Lower leg skin (tissue), 4 donors: ENCODE results near the gene SLC8A1. TPM values are rescaled to one million over a fixed set of nuclear protein-coding genes. Genes with fewer than 3 reads are reported as not detected.

ENCODE experiments used
- DNase-seq, 2 donors: peaks; one replicate each; pipeline ENCODE4 v3.0.0-alpha.2; 2019; ENCODE audit warnings: low spot score in 2 of 2
- H3K4me3 ChIP-seq: fragments of 200-600 bp; sonication (generic); 2 replicates; pipeline ENCODE4 v1.5.1; 2017; ENCODE audit warnings: mild to moderate bottlenecking, low read depth; ENCODE audit not compliant: poor library complexity, severe bottlenecking
- POLR2A ChIP-seq, 2 donors: fragments of 450-650 bp; IDR thresholded peaks; one replicate each; pipeline ENCODE4 v1.6.1; 2016 to 2017; ENCODE audit warnings: antibody characterized with exemption in 2 of 2, mild to moderate bottlenecking in 1 of 2, moderate library complexity in 1 of 2
- WGBS, 2 donors: methylation state at CpG; one replicate each; pipeline ENCODE4 v1.1.5; 2018; 5-methylcytosine and 5-hydroxymethylcytosine counted together
- intact Hi-C: fragments of 100-400 bp; cut with DNase I; formaldehyde crosslinking; loops from one replicate; pipeline ENCODE4 v1.15.0; 2023; ENCODE audit warnings: low total_unique reads
- total RNA-seq, 4 donors: library from RNA; depleted of rRNA; stranded (reverse); fragments of >200 nt; gene quantifications; one replicate each; pipeline ENCODE4 v1.1.0, GENCODE V29; 2016
- TF ChIP-seq, protein P1 (sequence below), 3 donors: fragments of 450-650 bp; IDR thresholded peaks; one replicate each; pipeline ENCODE4 v1.5.1; 2016; ENCODE audit warnings: antibody characterized with exemption in 3 of 3, mild to moderate bottlenecking in 3 of 3, moderate library complexity in 2 of 3

The SLC8A1 gene
- total RNA-seq, 4 donors from 2014 or later: 7.5 to 21.2 (median 13.0) TPM

DNA sequence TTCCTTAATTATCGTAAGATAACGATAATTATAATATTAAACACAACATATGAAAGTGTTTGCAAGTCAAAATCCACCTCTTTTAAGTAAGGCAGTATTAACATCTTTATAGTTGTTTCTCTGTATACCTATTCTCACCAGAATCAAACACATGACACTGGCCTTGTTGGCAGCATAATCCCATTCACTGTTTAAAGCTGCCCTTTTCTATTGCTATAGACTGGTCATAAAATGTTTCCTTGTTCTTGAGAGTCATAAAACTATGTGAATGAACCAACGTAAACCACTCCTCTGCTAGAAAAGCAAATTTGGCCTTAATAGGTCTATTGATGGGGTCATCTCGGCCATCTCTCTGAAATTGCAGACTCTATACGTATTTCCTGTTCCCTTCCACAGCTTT is 293.1 kb downstream of the SLC8A1 start:
- intact Hi-C loops: no loop called here
- no peak overlapping the region for H3K4me3 ChIP-seq
- no peak for TF ChIP-seq POLR2A (IDR thresholded peaks at IDR 0.05)
- TF ChIP-seq, protein P1, sequence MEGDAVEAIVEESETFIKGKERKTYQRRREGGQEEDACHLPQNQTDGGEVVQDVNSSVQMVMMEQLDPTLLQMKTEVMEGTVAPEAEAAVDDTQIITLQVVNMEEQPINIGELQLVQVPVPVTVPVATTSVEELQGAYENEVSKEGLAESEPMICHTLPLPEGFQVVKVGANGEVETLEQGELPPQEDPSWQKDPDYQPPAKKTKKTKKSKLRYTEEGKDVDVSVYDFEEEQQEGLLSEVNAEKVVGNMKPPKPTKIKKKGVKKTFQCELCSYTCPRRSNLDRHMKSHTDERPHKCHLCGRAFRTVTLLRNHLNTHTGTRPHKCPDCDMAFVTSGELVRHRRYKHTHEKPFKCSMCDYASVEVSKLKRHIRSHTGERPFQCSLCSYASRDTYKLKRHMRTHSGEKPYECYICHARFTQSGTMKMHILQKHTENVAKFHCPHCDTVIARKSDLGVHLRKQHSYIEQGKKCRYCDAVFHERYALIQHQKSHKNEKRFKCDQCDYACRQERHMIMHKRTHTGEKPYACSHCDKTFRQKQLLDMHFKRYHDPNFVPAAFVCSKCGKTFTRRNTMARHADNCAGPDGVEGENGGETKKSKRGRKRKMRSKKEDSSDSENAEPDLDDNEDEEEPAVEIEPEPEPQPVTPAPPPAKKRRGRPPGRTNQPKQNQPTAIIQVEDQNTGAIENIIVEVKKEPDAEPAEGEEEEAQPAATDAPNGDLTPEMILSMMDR (IDR thresholded peaks at IDR 0.05): no peak
- 95% methylated on average over 5 of the region's 5 CpGs for WGBS, 2 donors
- no peak for DNase-seq

GRCh38 chr2:40155728-40156127 is 296.2 kb downstream of the SLC8A1 start:
- WGBS, 2 donors: 86 to 87% methylated on average over 2 of the region's 2 CpGs
- TF ChIP-seq, protein P1 (IDR thresholded peaks at IDR 0.05): no peak
- no peak for TF ChIP-seq POLR2A (IDR thresholded peaks at IDR 0.05)
- DNase-seq: no peak
- H3K4me3 ChIP-seq: no peak overlapping the region
- intact Hi-C loops: no loop called here

- no peak for DNase-seq
- 81 to 85% methylated on average over 4 of the region's 4 CpGs for WGBS, 2 donors
- no peak for TF ChIP-seq POLR2A (IDR thresholded peaks at IDR 0.05)
- TF ChIP-seq, protein P1 (IDR thresholded peaks at IDR 0.05): no peak
- intact Hi-C loops: no loop called here
- H3K4me3 ChIP-seq: no peak overlapping the region
These were observed 301.6 kb downstream of the SLC8A1 start for GRCh38 chr2:40150266-40150665.

- H3K4me3 ChIP-seq: no peak overlapping the region
- intact Hi-C loops: no loop called here
- WGBS, 2 donors: 86 to 89% methylated on average over 6 of the region's 6 CpGs
- no peak for DNase-seq
- TF ChIP-seq POLR2A (IDR thresholded peaks at IDR 0.05): no peak
- TF ChIP-seq, protein P1 (IDR thresholded peaks at IDR 0.05): no peak
These were observed 303.6 kb downstream of the SLC8A1 start for GRCh38 chr2:40148334-40148733.

DNA sequence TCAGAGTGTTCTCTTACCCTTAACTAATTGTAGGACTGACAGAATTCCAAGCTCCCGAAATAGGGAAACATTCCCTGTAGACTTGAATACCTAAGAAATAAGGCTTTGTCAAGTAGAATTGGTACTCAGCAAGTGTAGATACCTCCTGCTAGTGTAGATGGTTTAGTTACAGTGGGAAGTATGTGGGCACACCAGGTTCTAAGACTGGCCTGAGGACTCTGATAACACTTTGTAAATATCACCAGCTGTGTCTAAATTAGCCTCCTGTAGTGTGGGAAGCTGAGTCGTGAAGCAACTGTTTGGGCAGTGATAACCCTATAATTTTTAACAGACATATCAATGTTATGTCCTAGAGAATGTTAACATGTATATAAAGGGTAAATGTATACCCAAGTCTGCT is 304.5 kb downstream of the SLC8A1 start:
- no peak overlapping the region for H3K4me3 ChIP-seq
- DNase-seq: no peak
- intact Hi-C loops: no loop called here
- TF ChIP-seq POLR2A (IDR thresholded peaks at IDR 0.05): no peak
- TF ChIP-seq, protein P1 (IDR thresholded peaks at IDR 0.05): no peak
- WGBS, 2 donors: 51 to 71% methylated on average over 2 of the region's 2 CpGs

- intact Hi-C loops: no loop called here
- H3K4me3 ChIP-seq: no peak overlapping the region
- TF ChIP-seq POLR2A (IDR thresholded peaks at IDR 0.05): no peak
- TF ChIP-seq, protein P1 (IDR thresholded peaks at IDR 0.05): no peak
- no peak for DNase-seq
These were observed 307.9 kb downstream of the SLC8A1 start for GRCh38 chr2:40144022-40144421.
